ENCODE measurements around the gene ADSL. TPM values are rescaled to one million over a fixed set of nuclear protein-coding genes. Genes with fewer than 3 reads are reported as not detected.
A peak's percentile ranks its signal among the peaks of the same experiment; 100 is the strongest.

ADSL gene
- total RNA-seq (42.5 TPM), polyA plus RNA-seq (ENCODE audit: insufficient read depth, low read depth, low replicate concordance) (57.5 TPM)
- long read RNA-seq, donor 1, full-length matches to known transcripts, result 17 of 36 reads
- long read RNA-seq, donor 1, partial matches to known transcripts, result 19 of 36 reads
- long read RNA-seq, donor 1, other reads (novel, unspliced or antisense), result 0 of 36 reads
- long read RNA-seq, donor 2, full-length matches to known transcripts, result 24 of 63 reads
- long read RNA-seq, donor 2, partial matches to known transcripts, result 39 of 63 reads
- long read RNA-seq, donor 2, other reads (novel, unspliced or antisense), result 0 of 63 reads
- long read RNA-seq, donor 3, full-length matches to known transcripts, result 33 of 73 reads
- long read RNA-seq, donor 3, partial matches to known transcripts, result 40 of 73 reads
- long read RNA-seq, donor 3, other reads (novel, unspliced or antisense), result 0 of 73 reads
- long read RNA-seq, donor 4, full-length matches to known transcripts, result 20 of 58 reads
- long read RNA-seq, donor 4, partial matches to known transcripts, result 38 of 58 reads
- long read RNA-seq, donor 4, other reads (novel, unspliced or antisense), result 0 of 58 reads
- long read RNA-seq, donor 5, full-length matches to known transcripts, result 2 of 2 reads
- long read RNA-seq, donor 5, partial matches to known transcripts, result 0 of 2 reads
- long read RNA-seq, donor 5, other reads (novel, unspliced or antisense), result 0 of 2 reads
- long read RNA-seq, donor 6, full-length matches to known transcripts, result 43 of 88 reads
- long read RNA-seq, donor 6, partial matches to known transcripts, result 45 of 88 reads
- long read RNA-seq, donor 6, other reads (novel, unspliced or antisense), result 0 of 88 reads
- long read RNA-seq, donor 7, full-length matches to known transcripts, result 33 of 35 reads
- long read RNA-seq, donor 7, partial matches to known transcripts, result 0 of 35 reads
- long read RNA-seq, donor 7, other reads (novel, unspliced or antisense), result 2 of 35 reads
- long read RNA-seq, donor 8, full-length matches to known transcripts, result 14 of 31 reads
- long read RNA-seq, donor 8, partial matches to known transcripts, result 17 of 31 reads
- long read RNA-seq, donor 8, other reads (novel, unspliced or antisense), result 0 of 31 reads
- long read RNA-seq, donor 9, full-length matches to known transcripts, result 24 of 24 reads
- long read RNA-seq, donor 9, partial matches to known transcripts, result 0 of 24 reads
- long read RNA-seq, donor 9, other reads (novel, unspliced or antisense), result 0 of 24 reads
- long read RNA-seq, donor 10, full-length matches to known transcripts, result 16 of 54 reads
- long read RNA-seq, donor 10, partial matches to known transcripts, result 38 of 54 reads
- long read RNA-seq, donor 10, other reads (novel, unspliced or antisense), result 0 of 54 reads

GRCh38 chr22:40346185-40347118 is at the start of gene ADSL:
Gene ADSL, plus strand, starts transcription at chr22:40346500. Its CDS starts 59 bp downstream, at chr22:40346559.
- H3K9ac ChIP-seq (ENCODE audit: low read length in 3 of 3), result peak within 1 kb of the TSS; percentile 76 to 96 (median 77)
- peaks cover 0 to 11% (median 10%) of the 10 kb centered on the region in 3 donors for H3K4me1 ChIP-seq (ENCODE audit: control insufficient read depth in 2 of 3, insufficient read depth in 2 of 3, low read depth in 1 of 3, low read length in 3 of 3)
- peak within 1 kb of the TSS; percentile 83 to 98 (median 93) for H3K4me3 ChIP-seq (ENCODE audit: low read length in 3 of 3)
- H3K27me3 ChIP-seq (ENCODE audit: control insufficient read depth, insufficient read depth, low read length), result no peaks in the 10 kb centered on the region
- intact Hi-C loops (cut with DNase I), result no loop called here
- TF ChIP-seq CTCF (IDR thresholded peaks at IDR 0.05; ENCODE audit: borderline replicate concordance, extremely low read depth, insufficient read depth), result no peak
- peak within 1 kb of the TSS; percentile 84 to 93 for H3K27ac ChIP-seq (ENCODE audit: low read depth in 2 of 2, low read length in 2 of 2)
- peaks cover 0 to 7% (median 2%) of the 10 kb centered on the region in 3 donors for H3K36me3 ChIP-seq (ENCODE audit: control insufficient read depth in 2 of 3, insufficient read depth in 3 of 3, low read length in 3 of 3)
- DNase-seq (peak; percentile 92 to 97 (median 96)), FAIRE-seq (no peak)
- H3K9me3 ChIP-seq (ENCODE audit: control insufficient read depth in 2 of 3, insufficient read depth in 1 of 3, low read length in 3 of 3), result no peaks in the 10 kb centered on the region

GRCh38 chr22:40300316-40300715 is 46.0 kb upstream of the ADSL start:
- DNase-seq (no peak), FAIRE-seq (no peak)
- Histone ChIP-seq H3K27ac (ENCODE audit: low read depth in 2 of 2, low read length in 2 of 2) (no peak overlapping the region), H3K36me3 (ENCODE audit: control insufficient read depth in 2 of 3, insufficient read depth in 3 of 3, low read length in 3 of 3) (peaks cover 8 to 40% (median 12%) of the 10 kb centered on the region in 3 donors), H3K4me1 (ENCODE audit: control insufficient read depth in 2 of 3, insufficient read depth in 2 of 3, low read depth in 1 of 3, low read length in 3 of 3) (peaks cover 0 to 3% (median 0%) of the 10 kb centered on the region in 3 donors), H3K27me3 (ENCODE audit: control insufficient read depth, insufficient read depth, low read length) (no peaks in the 10 kb centered on the region), H3K9ac (ENCODE audit: low read length in 3 of 3) (no peak overlapping the region), H3K9me3 (ENCODE audit: control insufficient read depth in 2 of 3, insufficient read depth in 1 of 3, low read length in 3 of 3) (no peaks in the 10 kb centered on the region), H3K4me3 (ENCODE audit: low read length in 3 of 3) (no peak overlapping the region)
- no peak for TF ChIP-seq CTCF (IDR thresholded peaks at IDR 0.05; ENCODE audit: borderline replicate concordance, extremely low read depth, insufficient read depth)
- intact Hi-C loops (cut with DNase I), result no loop called here

Measured in kidney (tissue), 22 donors.